ENCODE data around the gene MAP2K5.

MAP2K5 gene

DNA sequence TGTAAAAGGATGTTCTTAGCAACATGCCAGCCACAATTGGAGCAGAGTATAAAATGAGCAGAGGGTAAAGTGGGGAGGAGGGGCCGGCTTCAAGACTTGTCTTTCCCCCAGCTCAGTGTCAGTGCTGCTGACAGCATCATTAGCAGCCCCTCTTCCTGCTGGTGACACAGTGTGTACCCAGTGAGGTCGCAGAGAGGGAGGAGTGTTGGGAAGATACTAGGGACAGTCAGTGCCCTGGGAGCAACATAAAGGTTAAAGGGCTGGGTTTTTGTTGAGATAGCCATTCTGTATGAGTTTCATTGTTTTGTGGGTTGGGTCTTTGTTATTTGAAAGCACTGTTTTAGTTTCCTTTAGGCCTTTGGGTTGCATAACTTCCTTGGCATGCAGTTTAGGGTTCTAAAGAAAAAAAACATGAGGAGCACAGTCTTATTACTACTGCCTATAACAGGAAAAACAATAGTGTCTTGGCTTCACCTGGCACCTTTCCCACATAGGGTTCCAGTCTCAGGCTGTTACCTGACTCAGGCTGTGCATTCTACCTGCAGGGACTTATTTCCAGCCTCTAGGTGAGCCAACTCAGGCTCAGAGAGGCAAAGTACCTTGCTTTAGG is 188.7 kb downstream of the MAP2K5 start:
- DNase-seq, result no peak

DNA sequence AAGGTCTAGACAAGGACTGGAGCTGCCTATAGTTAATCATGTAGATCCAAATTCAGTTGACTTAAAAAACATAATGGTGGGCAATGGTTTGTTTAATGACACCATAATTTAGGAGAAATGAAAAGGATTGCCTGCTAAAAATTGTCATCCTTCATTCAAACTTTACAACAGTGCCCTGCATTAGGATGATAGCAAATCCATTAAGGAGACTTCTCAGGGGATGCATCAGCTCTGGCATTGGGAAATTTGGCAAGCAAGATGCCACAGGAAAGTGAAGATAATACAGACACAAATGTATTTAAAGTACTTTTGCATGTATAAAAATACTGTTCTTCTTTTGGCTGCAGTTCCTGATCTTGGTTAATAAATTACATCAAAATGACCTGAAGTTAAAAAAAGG is 189.7 kb downstream of the MAP2K5 start:
- no peak for DNase-seq

DNA sequence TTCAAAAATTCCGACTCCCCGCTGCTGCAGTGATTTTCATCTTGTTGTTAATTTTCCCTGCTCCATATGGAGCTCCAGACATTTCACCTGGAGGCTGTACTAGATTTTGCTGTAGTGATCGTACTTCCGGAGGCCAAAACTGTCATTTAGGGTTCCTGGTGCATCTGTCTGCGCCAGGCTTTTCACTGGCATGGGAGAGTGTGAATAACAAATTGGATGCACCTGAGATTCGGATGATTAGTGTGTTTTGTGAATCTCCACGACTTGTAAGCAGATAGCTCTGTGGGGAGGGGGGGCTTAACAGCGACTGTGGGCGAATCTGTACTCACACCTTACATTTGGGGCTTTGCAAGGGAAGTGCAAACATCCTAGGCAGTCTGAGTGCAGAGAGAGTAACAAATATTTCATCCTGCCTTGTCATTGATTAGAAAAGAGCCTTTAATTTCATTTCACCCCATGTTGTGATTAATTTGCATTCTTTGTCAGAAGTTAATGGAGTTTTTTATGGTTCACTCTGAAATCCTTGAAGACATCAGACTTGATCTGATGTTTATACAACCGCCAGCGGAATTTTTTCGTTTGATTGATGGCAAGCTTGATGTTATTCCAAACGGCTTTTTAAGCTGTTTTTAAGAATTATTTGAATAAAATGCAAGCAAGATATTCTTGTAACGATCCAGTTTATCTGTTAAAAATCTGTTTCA is 190.3 kb downstream of the MAP2K5 start:
- no peak for DNase-seq

GRCh38 chr15:67735896-67736295 is 193.4 kb downstream of the MAP2K5 start:
- DNase-seq, result no peak

DNA sequence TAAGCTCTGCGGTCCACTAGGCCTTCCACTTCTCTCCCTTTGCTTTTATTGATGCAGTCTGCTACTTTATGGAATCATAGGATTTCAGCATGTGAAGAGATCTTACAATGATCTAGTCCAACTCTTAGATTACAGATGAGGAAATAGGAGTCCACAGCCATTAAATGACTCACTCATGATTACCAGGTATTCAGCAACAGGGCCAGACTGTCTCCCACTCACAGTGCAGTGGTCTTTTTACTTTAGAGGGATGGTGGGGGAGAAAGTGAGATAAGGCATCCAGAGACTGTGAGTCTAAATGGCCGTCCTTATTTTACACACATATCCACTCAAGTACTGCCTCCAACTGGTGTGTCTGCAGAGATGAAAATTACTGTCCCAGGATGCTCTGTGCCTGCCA is 194.3 kb downstream of the MAP2K5 start:
- DNase-seq, result no peak

DNA sequence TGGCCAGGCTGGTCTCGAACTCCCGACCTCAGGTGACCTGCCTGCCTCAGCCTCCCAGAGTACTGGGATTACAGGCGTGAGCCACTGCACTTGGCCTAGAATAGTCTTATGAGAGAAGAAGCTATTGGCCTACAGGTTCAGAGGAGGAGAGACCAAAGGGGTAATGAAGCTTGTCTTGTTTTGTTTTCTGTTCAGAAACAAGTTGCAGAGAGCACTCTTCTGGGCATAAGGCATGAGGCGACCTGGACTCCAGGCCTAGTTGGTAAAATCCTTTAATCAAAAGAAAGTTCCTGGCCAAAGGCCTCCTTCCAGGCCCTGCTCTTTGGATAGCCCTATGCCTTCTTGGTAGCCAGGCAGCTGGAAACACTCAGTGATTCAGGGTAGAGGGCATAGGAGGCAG is 195.6 kb downstream of the MAP2K5 start:
- no peak for DNase-seq

- DNase-seq, result no peak
Observed at GRCh38 chr15:67740405-67740804, 197.9 kb downstream of the MAP2K5 start.

DNA sequence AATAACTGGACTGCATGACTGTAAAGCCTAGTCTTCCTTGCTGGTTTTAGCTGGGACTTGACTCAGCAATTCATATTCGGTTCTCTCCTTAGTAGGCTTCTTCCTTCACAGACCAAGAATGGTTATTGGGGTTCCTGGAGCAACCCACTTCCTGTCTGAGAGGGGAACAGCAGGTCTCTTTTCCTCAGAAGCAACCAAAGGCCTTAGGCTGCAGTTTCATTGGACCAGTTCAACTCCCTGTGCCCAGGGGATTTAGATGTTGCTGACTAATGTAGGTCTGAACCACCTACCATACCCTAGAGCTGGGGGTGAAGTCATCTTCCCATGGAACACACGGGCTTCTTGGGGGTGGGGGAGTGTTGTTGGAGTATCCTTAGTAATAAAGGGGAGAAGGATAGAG is 198.8 kb downstream of the MAP2K5 start:
- no peak for DNase-seq

DNA sequence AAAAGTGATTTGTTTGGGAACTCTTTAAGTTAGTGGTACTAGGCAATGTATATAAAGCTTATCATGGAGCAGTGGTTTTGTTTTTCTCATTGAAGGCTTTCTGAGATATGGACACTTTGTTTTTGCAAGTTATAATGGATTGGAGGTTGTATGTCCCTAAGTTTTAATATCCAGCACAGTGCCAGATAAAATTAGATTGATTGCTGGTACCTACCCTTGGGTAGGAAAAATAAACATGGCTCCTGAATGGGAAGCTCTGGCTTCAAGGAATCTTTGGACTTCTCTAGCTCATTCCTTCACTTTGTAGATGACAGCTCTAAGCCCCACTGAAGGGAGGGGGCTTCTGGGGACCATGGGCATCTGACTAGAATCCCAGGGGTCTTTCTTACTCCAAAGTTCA is 201.1 kb downstream of the MAP2K5 start:
- DNase-seq, result no peak

DNA sequence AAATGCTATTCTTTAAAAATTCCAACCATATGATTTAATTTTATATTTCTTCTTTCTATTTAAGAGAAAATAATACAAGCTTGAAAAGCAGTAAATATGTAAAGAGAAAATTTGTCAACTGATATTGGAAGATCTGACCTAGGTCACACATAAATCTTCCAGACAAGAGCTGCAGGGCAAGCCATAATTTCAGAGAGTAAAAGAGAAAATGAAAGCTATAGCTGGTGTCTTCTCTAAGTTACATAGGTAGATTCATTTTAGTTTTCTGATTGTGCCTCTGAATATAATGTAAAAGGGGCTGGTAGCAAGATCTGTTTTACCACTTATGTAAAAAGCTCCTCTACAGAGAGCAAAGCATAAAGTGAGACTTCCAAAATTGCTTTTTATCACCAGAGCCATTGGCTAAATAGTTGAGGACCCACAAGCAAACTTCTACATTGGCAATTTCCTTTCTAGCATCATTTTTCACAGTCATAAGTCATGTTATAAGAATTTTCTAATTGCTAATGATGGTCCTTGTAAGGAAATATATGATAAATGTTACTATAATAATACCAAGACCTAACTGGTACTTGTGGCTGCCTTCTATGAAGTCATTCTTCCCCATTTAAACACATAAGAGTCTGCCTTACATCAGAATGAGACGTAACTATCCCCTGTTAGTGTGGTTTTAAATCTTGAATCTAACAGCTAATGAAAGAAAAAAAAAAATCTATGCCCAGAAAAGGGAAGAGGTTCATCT is 202.0 kb downstream of the MAP2K5 start:
- DNase-seq, result no peak

DNA sequence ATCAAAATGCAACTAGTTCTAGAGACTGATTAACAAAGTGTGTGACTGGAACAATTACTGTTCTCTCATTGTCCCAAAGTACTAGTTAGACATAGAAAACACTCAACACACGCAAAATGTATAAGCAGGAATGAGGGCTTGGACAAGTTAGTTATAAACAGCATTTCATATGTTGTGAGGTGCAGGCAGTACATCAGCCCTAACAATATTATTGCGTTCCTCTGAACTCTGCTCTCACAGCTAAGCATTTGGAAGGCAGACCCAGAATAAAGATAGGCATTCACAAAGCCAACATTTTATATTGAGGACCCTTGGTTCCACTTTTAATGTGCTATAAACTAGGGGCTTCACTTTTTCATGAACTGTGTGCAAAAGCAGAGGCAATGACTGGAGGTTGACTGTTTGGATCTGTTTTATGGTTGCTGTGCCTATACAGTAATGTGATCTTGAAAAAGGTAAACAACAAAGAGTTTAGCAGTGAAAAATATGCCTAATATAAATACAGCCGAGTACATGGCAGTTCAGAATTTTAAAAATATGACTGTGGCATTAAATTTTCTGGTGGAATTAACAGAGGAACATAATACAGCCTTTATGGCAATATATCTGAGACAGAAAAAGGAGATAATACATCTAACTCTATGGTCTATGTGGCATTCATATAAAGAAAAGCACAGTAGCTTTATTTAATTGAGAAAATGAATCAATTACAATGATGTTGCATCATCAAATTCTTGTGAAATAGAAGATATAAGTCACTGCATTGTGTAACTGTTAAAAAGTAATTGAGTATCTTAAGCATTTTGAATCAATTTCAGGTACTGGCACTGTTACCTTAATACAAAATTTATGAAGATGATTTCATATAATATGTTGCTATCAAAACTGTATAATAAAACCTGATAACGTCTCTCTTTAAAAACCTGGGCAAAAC is 202.8 kb downstream of the MAP2K5 start:
- DNase-seq, result peak; percentile 40

- DNase-seq, result peak; percentile 63
Observed at GRCh38 chr15:67746022-67746421, 203.5 kb downstream of the MAP2K5 start.

- DNase-seq, result no peak
Observed at GRCh38 chr15:67746450-67746849, 203.9 kb downstream of the MAP2K5 start.

- no peak for DNase-seq
Observed at GRCh38 chr15:67747921-67748320, 205.4 kb downstream of the MAP2K5 start.

- no peak for DNase-seq
Observed at GRCh38 chr15:67750371-67750770, 207.9 kb downstream of the MAP2K5 start.

GRCh38 chr15:67753891-67754290 is 211.4 kb downstream of the MAP2K5 start:
- no peak for DNase-seq

DNA sequence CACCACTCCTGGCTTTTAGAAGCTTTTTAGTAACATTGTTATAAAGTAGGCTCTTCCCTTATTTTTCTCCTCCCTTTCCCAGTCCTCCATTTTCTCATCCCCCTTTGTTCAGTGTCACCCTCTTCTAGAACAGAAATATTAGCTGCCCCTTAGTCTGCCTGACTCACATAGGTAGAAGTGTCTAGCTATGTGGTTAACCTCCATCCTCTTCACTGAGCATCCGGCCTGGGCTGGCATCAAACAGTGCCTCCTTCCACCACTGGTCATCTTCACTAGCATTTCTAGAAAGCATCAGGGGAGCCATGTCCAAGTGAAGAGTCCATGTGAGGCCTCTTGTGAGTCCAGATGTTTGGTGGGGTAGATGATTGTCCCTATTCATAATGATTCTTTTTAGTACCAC is 212.8 kb downstream of the MAP2K5 start:
- no peak for DNase-seq

- no peak for DNase-seq
Observed at GRCh38 chr15:67755936-67756335, 213.4 kb downstream of the MAP2K5 start.

- DNase-seq, result no peak
Observed at GRCh38 chr15:67758619-67759300, 216.3 kb downstream of the MAP2K5 start.

DNA sequence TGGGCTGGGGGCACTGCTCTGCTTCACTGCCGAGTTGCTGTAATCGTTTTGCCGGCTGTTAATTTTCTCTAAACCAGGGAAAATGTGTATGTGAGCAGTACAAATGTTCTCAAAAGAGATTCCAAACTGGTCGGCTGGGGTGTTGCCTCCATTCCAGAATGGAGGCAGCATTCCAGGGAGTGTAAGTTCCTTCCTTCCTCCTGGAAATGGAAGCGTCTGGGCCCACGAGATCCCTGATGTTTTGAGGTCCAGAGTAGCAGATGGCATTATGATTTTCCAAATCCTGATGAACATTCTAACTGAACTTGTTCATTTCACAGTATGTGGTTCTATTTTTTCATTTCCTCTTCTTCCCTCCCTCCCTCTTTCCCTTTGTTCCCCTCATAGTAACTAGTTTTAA is 218.4 kb downstream of the MAP2K5 start:
- DNase-seq, result no peak

DNA sequence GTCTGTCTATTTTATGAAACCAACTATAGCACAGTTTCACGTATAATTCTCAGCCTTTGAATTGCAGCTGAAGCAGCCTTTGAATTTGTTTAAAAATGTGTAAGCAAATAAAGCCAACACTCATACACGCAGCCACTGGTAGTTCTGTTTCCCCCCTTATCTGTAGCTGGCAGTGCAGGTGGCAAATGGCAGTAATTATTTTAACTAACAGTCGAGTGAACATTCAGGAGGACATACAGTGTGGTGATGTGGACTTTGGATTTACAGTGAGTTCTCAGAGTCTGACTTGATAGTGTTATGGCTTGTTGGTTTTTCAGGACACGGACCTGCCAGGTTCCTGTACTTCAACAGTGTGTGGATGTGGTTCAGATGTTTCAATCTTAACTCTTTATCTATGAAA is 218.8 kb downstream of the MAP2K5 start:
- no peak for DNase-seq

- no peak for DNase-seq
Observed at GRCh38 chr15:67762610-67763368, 220.3 kb downstream of the MAP2K5 start.

Data from HCEC 1CT (cell line).